Measurements from ENCODE around the gene LARGE2.
"Not testable (repeated sequence)": the region's sequence is repeated elsewhere in the genome, so short reads cannot be mapped to it uniquely, and the experiment has no call there.

The LARGE2 gene

GRCh38 chr11:45896422-45896984, 26.0 kb upstream of the LARGE2 start:
- no peak for DNase-seq (ENCODE audit: low spot score)

GRCh38 chr11:45897556-45897955, 24.9 kb upstream of the LARGE2 start:
- no peak for DNase-seq (ENCODE audit: low spot score)

- DNase-seq (ENCODE audit: low spot score), result no peak
These were observed 23.4 kb upstream of the LARGE2 start for GRCh38 chr11:45899086-45899447.

GRCh38 chr11:45899448-45900174, 22.8 kb upstream of the LARGE2 start:
- DNase-seq (ENCODE audit: low spot score), result peak; percentile 55

- not testable (repeated sequence) for DNase-seq (ENCODE audit: low spot score)
These were observed 22.2 kb upstream of the LARGE2 start for GRCh38 chr11:45900175-45900800.

GRCh38 chr11:45900916-45901617, 21.4 kb upstream of the LARGE2 start:
- DNase-seq (ENCODE audit: low spot score), result no peak

GRCh38 chr11:45901626-45902025, 20.8 kb upstream of the LARGE2 start:
- no peak for DNase-seq (ENCODE audit: low spot score)

- no peak for DNase-seq (ENCODE audit: low spot score)
These were observed 19.7 kb upstream of the LARGE2 start for GRCh38 chr11:45902452-45903380.

- no peak for DNase-seq (ENCODE audit: low spot score)
These were observed 18.0 kb upstream of the LARGE2 start for GRCh38 chr11:45904309-45904915.

- DNase-seq (ENCODE audit: low spot score), result no peak
These were observed 17.4 kb upstream of the LARGE2 start for GRCh38 chr11:45905095-45905494.

GRCh38 chr11:45905576-45905975, 16.9 kb upstream of the LARGE2 start:
- DNase-seq (ENCODE audit: low spot score), result not testable (repeated sequence)

GRCh38 chr11:45906096-45906682, 16.3 kb upstream of the LARGE2 start:
- no peak for DNase-seq (ENCODE audit: low spot score)

GRCh38 chr11:45906965-45907611, 15.4 kb upstream of the LARGE2 start, which contains the start of gene FREY1:
TSS of gene FREY1 (minus strand) at chr11:45907271. CDS start at chr11:45907245, 26 bp downstream.
- no peak for DNase-seq (ENCODE audit: low spot score)

GRCh38 chr11:45907911-45908370, 14.5 kb upstream of the LARGE2 start:
- DNase-seq (ENCODE audit: low spot score), result no peak

GRCh38 chr11:45909594-45910475, 12.6 kb upstream of the LARGE2 start:
- DNase-seq (ENCODE audit: low spot score), result no peak

- no peak for DNase-seq (ENCODE audit: low spot score)
These were observed 11.8 kb upstream of the LARGE2 start for GRCh38 chr11:45910623-45911022.

GRCh38 chr11:45913514-45913913, 8.9 kb upstream of the LARGE2 start:
- no peak for DNase-seq (ENCODE audit: low spot score)

- DNase-seq (ENCODE audit: low spot score), result no peak
These were observed 8.4 kb upstream of the LARGE2 start for GRCh38 chr11:45913942-45914635.

- DNase-seq (ENCODE audit: low spot score), result no peak
These were observed 7.0 kb upstream of the LARGE2 start for GRCh38 chr11:45915446-45915845.
